GM19372 (cell line): Measurements from ENCODE around the gene TSPAN18.

ENCODE experiments used
- ATAC-seq: cut with Tn5 transposase; IDR thresholded peaks from one replicate; pipeline ENCODE4 v1.9.1; 2021; ENCODE audit warnings: mild to moderate bottlenecking, low read depth, moderate library complexity; ENCODE audit not compliant: unreplicated experiment

The TSPAN18 gene

DNA sequence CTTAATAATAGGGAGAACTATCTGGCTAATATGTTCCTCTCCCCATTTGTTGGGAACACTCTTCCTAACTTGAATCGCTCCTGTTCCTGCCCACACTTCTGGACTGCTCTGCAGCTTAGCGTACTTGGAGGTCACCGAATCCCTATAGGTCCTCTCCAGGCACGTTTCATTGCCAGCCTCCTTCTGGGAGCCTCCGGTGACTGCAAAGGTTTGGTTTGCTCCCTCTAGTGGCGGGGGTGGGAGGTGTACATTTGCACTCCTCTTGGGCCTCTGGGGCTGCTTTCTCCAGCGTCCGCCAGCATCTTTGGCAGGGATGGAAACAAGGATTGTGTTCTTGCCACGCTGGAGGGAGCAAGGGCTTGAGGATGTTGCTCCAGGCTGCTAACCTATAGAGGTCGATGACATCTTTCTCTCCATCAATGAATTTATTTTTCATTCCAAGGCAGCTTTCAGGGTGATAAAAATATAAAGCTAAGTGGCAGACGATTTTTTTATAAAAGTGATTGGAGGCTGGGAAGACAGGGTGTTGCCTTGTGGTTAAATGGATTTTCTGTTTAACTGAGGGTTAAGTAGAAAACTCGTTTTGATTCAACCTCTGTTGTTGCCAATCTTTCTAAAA, 48.7 kb downstream of the TSPAN18 start:
- ATAC-seq: no peak

DNA sequence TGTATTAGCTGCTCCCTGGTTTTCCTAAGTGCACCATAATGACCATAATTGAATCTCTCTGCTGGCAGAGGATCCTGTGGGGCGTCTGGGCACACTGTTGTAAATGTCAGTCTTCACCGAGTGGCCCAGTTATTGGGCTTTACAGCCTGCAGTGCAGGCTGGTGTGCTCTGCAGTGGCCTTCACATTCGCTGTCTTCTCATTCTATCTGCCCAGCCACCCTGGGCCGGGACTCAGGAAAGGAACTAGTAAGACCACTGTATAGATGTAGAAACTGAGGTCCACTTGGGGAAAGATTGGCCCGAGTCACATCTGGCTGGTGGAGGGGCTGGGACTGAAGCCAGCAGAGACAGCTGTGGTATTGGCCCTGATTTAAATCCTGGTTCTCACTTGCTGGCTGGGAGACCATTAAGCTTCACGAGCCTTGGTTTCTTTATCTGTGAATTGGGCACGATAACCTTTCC, 49.3 kb downstream of the TSPAN18 start:
- no peak for ATAC-seq

DNA sequence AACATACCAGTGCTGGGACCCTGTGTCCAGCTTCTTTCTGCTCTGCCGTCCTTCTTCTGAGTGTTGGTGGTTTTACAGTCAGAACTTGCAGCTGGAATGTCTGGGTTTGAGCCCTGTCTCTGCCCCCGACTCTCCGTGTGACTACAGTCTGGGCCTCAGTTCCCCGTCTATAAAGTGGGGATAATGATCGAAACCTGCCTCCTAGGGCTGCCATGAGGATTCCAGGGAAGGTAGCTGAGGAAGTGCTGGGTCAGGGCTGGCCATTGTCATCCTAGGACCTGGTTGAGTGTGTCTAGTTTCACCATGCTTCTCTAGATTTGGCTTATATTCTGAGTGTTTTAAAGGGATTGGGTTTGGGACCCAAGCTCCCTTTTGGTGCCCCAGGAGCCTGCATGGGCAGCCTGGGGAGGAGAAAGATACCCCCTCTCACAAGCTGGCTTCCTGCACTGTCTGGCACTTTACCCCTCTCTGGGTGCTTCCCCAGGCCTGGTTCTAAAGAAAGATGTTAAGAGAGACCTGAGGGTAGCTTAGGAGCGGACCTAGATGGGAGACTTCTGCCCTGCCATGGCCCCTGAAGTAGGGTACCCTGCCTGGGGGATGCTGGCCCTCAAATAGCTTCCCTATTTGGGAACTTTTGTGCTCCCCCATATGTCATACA, 49.9 kb downstream of the TSPAN18 start:
- ATAC-seq: no peak

DNA sequence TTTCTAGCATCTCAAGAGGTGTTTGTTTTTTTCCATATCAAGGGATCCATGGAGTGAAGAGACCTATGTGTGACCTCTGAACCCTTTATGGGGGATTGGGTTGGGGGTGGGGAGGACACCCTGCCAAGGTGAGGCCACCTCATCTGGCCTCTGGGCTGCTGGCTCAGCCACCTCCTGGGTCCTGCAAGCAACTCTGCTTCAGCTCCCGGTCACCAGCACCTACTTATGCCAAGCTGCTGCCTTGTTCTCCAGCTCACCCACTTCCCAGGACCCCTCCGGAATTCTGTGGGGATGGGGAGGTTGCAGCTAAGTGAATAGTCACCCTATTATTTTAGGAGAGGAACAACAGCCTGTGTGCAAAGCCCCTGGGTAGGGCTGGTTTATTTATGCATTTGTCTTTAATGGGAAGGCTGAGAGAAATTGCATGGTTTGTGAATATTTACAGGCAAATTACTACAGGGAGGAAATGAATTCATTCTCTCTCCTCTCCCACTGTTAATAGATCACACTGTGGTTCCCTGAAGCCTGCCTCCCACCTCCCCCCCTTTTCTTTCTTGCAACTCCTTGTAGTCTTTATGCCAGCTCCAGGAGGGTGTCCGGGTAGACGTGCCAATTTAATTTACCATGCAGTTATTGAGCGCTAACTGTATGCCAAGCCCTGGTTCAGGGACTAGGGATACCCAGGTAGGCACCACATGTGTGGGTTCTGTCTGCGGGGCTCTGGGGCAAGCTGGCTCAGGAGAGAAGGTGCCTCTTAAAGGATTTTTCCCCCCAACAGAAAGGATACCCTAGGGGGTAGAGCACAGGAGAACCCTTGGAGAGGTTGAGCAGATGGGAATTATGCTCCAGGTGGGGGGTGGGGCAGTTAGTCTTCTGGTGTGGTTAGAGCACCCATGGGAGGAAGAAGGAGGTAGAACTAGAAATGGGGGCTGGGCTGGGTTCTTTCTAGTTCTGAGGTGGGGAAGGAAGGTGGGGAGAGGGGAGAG, 50.7 kb downstream of the TSPAN18 start:
- ATAC-seq: no peak

DNA sequence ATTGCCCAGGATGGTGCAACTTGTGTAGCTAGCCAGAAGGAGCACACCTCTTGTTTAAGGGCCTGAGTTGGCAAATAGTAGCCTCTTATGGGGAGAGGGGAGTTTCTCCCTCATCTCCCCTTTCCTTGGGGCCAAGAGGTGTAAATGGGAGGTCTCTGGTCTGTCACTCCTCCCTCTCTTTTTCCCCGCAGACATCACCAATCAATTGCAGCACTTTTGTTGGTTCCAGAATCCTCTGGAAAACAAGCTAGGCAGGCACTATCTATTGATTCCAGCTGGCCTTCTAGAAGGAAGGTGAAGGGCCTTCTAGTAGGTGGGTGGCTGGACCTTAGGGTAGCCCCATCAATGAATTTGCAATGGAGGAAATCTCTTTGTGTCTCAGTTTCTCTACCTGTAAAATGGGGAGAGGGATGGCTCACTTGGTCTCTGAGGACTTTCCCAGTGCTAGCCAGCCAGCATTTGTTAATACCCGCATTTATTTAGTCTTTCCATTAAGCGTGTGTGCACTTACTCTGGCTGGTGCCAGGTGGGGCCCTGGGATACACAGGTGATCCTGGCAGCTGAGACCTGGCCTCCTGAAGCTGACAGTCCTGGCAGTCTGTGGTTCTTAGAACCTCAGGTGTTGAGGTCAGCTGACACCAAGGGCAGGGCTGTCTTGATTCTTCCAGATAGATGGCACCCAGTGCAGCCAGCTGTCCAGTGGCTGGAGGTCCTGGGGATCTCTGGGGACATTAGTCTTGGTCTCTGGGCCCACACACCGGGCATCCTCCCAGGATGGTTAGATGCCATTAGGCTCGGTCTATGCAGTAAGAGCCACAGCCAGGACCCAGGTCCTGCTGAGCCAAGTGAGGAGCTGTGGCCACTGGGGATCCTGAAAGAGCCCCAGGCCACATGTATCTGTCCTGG, 51.7 kb downstream of the TSPAN18 start:
- ATAC-seq: no peak

DNA sequence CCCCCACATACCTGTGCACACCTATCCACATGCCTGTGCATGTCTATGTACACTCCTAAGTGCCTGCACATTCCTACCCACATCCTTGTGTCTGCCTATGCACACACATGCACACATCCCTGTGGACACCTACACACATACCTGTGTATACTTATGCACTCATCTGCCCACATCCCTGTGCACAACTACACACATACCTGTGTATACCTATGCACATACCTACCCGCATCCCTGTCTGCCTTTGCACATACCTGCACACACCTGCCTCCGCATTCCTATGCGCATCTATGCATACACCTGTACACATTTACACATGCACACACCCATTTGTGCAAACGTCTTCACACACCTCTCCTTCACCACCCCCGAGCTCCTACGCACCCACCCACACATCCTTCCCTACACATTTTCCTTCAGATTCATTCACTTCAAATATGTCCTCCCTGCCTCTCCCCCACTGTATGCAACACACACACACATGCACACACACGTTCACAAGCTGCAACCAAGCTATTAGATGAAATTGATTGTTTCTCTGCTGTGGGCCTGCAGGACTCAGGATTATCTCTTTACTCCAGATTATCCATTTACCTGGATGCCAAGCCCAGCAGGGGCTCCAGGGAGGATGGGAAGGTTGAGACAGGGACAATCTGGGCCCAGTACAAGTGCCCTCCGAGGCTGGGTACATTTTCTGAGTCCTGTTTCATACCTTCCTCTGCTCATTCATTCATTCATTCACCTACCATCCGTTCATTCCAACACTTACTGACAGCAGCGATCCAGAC, 53.2 kb downstream of the TSPAN18 start:
- ATAC-seq: no peak

DNA sequence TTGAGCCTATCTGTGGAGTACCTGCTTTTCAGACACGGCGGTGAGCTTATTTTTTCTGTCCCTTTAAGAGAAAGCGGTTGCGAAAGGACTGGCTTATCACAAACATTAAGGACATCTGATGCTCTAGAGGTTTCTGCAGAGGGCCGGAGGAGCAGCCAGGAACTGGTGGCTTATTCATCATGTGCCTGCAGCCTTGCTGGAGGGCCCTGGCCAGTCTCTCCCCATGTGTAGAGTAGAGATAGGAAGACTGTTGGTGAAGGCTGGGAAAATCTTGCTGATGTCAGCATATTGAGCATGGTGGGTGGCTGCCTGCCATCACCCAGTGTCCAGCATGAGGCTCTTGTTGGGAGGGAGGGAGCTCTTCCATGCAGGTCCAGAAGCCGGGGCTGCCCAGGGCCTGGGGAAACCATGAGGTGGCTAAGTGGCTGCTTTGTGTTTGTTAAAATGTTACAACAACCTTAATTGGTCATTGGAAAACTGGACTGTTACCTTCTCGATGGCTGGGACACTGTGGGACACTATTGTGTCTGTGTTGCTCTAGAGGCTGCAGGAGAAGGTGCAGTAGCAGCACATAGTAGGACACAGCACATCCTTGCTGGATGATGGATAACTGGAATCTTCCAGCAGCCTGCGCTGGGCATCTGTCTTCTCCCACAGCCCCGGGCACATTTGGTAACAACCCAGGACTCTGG, 54.3 kb downstream of the TSPAN18 start:
- no peak for ATAC-seq

DNA sequence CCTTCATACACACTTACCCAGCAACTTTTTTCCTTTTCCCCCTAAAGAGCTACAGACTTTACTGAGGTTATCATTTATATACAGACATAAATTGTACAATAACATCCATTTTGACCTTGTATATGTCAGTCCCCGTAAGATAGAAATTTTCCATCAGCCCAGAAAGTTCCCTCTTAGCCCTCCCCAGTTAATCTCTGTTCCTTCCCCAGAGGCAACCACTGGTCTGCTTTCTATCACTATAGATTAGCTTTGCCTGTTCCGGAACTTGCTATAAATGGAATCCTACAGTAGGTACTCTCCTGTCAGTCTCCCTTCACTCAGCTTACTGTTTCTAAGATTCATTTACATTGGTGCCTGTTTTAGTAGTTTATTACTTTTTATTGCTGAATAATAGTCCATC, 54.9 kb downstream of the TSPAN18 start:
- no peak for ATAC-seq

DNA sequence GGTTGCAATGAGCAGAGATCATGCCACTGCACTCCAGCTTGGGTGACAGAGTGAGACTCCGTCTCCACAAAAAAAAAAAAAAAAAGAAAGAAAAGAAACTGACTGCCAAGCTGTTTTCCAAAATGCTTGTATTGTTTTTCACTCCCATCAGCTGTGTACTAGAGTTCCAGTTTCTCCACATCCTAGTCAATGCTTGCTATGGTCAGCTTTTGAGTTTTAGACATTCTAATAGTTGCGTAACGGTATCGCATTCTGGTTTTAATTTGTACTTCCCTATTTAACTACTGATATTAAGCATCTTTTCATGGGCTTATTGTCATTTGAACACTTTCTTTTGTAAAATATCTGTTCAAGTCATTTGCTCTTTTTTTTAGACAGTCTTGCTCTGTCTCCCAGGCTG, 55.7 kb downstream of the TSPAN18 start:
- ATAC-seq: no peak

DNA sequence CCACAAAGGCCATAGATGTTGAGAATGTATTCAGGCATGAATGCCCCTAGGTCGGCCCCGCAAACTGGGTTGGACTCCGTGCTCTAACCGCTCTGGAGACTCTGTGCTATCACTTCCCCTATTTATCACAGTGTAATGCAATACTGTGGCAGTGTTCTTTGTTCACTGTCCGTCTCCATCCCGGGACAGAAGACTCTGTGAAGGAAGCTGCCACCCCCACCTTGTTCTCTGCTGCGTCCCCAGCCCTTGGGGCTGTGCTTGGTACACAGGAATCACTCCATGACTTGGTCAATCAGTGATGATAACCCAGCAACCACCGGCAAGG, 57.6 kb downstream of the TSPAN18 start:
- no peak for ATAC-seq

DNA sequence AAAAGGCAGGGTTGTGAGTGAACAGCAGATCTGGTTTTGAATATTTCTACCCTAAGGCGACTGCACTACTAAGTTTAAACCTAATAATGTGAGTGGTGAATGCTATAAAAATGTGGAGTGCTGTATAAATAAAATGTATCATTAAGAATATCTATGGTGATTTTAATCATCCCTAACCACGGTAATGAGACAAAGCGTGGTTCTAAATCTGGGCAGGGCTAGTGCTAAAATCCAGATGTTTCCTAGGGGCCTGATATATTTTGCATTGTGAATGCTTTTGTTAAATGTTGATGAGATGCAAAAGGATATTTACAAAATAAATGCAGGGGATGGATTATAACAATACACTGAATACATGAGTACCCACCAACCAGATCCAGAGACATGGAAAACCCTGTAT, 58.1 kb downstream of the TSPAN18 start:
- ATAC-seq: no peak

DNA sequence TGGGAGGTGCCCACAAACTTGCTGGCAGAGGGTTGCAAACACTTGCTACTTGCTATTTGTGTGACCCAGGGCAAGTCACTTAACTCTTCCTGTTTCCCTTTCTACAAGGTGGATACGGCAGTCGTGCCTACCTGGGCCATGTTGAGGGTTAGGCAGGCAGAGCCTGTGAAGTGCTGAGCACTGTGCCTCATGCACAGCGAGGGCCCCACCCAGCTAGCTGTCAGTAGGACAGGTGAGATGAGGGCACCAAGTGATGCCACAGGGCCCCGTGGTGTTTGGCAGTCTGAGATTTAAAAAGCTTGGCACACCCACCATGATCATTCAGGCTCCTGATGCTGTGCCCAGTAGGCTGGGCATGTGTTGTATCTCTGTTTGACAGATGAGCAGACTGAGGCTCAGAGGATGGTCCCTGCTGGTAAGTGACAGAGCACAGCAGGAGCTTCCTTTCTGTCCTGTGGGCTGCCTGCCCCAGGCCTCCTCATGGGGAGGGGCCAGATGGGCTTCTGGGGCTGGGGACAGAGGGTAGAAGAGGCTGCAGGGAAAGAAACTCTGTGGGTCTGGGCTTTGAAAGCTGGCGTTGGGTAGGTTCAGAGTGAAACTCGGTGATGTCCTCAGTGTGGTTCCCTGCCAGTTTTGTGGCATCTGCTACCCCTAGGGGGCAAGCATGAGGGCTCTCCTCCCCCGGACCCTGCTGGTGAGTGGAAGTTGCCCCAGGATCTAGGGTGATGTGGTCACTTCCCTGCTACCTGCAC, 59.3 kb downstream of the TSPAN18 start:
- ATAC-seq: no peak

DNA sequence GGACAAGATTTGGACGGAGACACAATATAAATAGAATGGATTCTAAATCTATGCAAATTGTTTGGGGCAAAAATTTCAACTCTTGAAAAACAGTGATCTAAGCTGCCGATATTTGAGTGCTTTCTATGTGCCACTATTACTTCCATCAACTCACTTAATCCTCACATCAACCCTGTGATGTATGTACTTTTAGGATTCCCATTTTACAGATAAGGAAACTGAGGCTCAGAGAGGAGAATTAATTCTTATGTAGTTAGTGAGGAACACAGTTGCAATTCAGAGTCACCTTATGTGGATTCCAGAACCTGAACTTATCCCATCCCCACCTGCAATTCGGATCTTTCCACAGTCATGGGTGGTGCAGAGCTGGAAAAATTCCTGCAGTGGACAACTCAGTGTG, 60.3 kb downstream of the TSPAN18 start:
- ATAC-seq: no peak

DNA sequence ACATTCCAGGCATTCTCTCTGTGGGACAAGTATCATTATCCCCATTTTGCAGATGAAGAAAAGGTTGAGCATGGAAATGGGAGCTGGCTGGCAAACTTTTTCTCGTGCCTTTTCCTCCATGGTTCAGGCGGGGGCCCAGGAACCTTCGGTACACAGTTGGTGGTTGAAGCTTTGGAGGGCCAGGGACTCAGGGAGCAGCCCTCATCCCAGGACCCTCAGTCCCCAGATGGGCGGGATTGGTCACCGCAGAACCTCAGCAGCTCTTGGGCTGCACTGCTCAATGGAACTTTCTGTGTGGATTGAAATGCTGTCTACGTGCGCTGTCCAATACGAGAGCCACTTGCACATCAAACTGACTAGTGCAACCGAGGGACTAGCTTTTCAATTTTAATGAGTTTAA, 61.2 kb downstream of the TSPAN18 start:
- ATAC-seq: no peak

DNA sequence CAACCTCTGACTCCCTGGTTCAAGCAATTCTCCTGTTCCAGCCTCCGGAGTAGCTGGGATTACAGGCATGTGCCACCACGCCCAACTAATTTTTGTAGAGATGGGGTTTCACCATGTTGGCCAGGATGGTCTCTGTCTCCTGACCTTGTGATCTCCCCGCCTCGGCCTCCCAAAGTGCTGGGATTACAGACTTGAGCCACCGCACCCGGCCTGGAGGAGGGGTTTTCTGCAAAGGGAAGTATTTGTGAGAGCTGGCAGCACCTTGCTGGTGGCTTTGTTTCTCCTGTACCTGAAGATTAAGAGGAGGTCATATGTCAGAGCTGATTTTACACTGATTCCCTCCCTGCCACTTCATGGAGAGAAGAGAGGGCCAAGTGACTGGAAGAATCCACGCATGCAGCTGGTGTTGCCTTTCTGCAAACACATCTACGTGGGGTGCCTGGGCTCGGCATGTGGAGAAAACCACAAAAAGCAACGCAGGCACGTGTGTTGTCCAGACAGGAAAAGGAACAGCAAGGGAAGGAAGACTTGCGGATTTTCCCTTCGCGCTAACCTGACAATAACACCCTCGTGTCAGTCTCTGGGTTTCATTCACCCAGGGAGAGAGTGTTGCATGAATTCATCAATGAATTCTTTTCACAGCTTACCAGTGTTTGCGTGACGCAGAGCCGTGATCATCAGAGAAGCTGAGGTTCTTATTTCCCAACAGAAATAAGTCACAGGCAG, 61.9 kb downstream of the TSPAN18 start:
- no peak for ATAC-seq

DNA sequence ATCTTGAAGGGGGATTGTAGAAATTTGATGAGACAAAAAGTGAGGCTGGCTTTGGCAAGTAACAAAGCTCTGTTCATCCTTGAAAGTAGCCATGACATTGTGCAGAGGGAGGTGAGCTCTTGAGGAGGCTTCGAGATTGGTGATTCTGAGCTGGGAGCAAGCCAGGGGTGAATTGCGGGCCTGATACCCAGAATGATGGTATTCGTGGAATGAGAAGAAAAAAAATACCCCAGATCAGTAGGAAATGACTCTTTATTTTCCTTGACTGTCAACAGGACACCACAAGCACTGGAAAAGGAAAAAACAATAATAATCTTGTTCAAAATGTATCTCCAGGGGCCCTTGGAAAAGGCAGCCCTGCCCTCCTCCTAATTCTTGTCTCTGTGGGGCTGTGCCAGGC, 62.7 kb downstream of the TSPAN18 start:
- ATAC-seq: no peak

DNA sequence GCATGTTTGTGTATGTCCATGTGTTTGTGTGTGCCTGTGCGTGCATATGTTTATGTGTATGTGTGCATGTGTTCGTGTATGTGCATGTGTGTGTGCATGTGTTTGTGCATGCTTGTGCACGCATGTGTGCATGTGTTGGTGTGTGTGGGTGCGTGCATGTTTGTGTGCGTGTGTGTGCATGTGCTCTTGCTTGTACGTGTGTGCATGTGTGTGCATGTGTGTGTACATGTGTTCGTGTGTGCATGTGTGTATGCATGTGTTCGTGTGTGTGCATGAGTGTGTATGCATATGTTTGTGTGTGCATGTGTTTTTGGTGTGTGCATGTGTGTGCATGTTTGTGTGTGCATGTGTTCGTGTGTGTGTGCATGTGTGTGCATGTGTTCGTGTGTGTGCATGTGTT, 63.4 kb downstream of the TSPAN18 start:
- ATAC-seq: no peak
